Measurements from ENCODE around the gene CALN1. TPM values are rescaled to one million over a fixed set of nuclear protein-coding genes. Genes with fewer than 3 reads are reported as not detected.

CALN1 gene
- total and polyA plus RNA-seq, 9 of the 15 experiments (the other 6 are each of a cell fraction or from before 2014, with no cell fraction given), result 1.4 to 7.5 (median 3.3) TPM

GRCh38 chr7:72258074-72258473 is 154.1 kb downstream of the CALN1 start (continued):
- no peak for TF ChIP-seq MECOM (CRISPR knock-in tag; IDR thresholded peaks at IDR 0.05)

- Histone ChIP-seq H2AFZ (ENCODE audit: low read depth, low read length) (no peak overlapping the region), H3K4me1 (replicated peaks in 1 of 2; ENCODE audit: control insufficient read depth in 2 of 2, insufficient read depth in 2 of 2, low read length in 2 of 2) (no peaks in the 10 kb centered on the region), H3K27me3 (ENCODE audit: control insufficient read depth in 2 of 2, insufficient read depth in 2 of 2, low read length in 2 of 2) (no peaks in the 10 kb centered on the region), H3K4me3 (no peak overlapping the region), H4K20me1 (replicated peaks; ENCODE audit: control insufficient read depth, insufficient read depth, low read length) (no peaks in the 10 kb centered on the region), H3K4me2 (ENCODE audit: insufficient read depth, low read length) (no peak overlapping the region), H3K9me1 (ENCODE audit: control insufficient read depth, insufficient read depth, low read length) (no peaks in the 10 kb centered on the region), H3K9me3 (replicated peaks; ENCODE audit: control insufficient read depth, insufficient read depth, low read depth, low read length) (no peaks in the 10 kb centered on the region), H3K27ac (ENCODE audit: extremely low read depth, low read depth, low read length) (no peak overlapping the region), H3K9ac (ENCODE audit: insufficient read depth in 1 of 2, low read depth in 2 of 2, low read length in 2 of 2) (no peak overlapping the region), H3K79me2 (ENCODE audit: control insufficient read depth, insufficient read depth, low read length) (no peaks in the 10 kb centered on the region), H3K36me3 (ENCODE audit: control insufficient read depth, insufficient read depth, low read length) (no peaks in the 10 kb centered on the region)
- 3% methylated on average over 4 of the region's 4 CpGs for WGBS (ENCODE audit: insufficient coverage, low coverage, missing lambda C conversion rate)
- ChIA-PET CTCF (ENCODE audit: low intra/inter-chr PET ratio) (no interaction called here), POLR2A (no interaction called here)
- ATAC-seq (no peak), FAIRE-seq (no peak), DNase-seq (ENCODE audit: extremely low read depth in 1 of 4, low spot score in 3 of 4) (no peak)
- no TSS peak for BruUV-seq (replicated peaks)
- intact Hi-C loops (cut with micrococcal nuclease), result no loop called here
- in situ Hi-C loops (cut with MboI), result no loop called here
- TF ChIP-seq DDX20 (tag; IDR thresholded peaks at IDR 0.05; ENCODE audit: low read depth) (no peak), ILF3 (IDR thresholded peaks at IDR 0.05; ENCODE audit: borderline replicate concordance) (no peak), ARID4B (CRISPR knock-in tag; IDR thresholded peaks at IDR 0.05) (no peak), HBP1 (CRISPR knock-in tag; IDR thresholded peaks at IDR 0.05) (no peak), C11orf30 (IDR thresholded peaks at IDR 0.05; ENCODE audit: low read depth) (peak; percentile 62; the same call in 1 of the 2 replicates), CBFB (CRISPR knock-in tag; IDR thresholded peaks at IDR 0.05) (no peak), ZNF121 (CRISPR knock-in tag; conservative IDR thresholded peaks at IDR 0.05) (no peak), GMEB1 (CRISPR knock-in tag; IDR thresholded peaks at IDR 0.05) (no peak)
Observed at GRCh38 chr7:72254455-72254854, 157.7 kb downstream of the CALN1 start.
